ENCODE results near the gene SSH2. TPM values are rescaled to one million over a fixed set of nuclear protein-coding genes. Genes with fewer than 3 reads are reported as not detected.

The SSH2 gene
- total RNA-seq, 6 donors from 2014 or later, result 55.4 to 82.9 (median 67.8) TPM

DNA sequence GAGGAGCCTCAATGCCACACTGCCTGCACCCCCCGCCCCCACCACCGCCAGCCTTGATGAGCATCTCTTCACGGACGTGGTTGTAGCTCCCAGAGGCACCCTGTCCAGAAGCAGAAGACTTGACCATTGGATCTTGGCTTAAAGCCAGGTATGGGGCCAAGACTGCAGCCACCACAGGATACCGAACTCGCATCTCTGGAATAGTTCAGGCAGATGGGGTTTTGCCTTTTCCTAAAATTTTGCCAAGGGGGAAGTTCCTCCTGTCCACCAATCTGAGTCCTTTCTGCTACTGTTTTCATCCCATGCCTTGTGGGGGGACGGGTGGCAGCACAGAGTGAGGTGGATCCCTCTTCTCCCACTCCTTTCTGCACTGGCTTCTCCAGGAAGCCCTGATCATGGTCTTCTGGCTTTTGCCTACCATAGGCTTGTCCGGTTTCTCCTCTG, 308.3 kb downstream of the SSH2 start:
- Histone ChIP-seq H3K27ac (peak overlapping the region in 1 of 4 donors; percentile 52), H3K36me3 (no peaks in the 10 kb centered on the region), H3K4me1 (peaks cover 23 to 41% (median 35%) of the 10 kb centered on the region in 4 donors), H3K4me3 (peak overlapping the region in 3 of 4 donors; percentile 67 to 76 (median 68)), H3K27me3 (peaks cover 0 to 2% (median under 1%) of the 10 kb centered on the region in 4 donors), H3K9me3 (no peaks in the 10 kb centered on the region)
- ATAC-seq (ENCODE audit: low FRiP score in 2 of 2), result no peak
- no peak for TF ChIP-seq POLR2AphosphoS5 (IDR thresholded peaks at IDR 0.05)
- no peak for TF ChIP-seq EP300 (IDR thresholded peaks at IDR 0.05)
- no peak for TF ChIP-seq POLR2A (IDR thresholded peaks at IDR 0.05)
- TF ChIP-seq, protein P1, sequence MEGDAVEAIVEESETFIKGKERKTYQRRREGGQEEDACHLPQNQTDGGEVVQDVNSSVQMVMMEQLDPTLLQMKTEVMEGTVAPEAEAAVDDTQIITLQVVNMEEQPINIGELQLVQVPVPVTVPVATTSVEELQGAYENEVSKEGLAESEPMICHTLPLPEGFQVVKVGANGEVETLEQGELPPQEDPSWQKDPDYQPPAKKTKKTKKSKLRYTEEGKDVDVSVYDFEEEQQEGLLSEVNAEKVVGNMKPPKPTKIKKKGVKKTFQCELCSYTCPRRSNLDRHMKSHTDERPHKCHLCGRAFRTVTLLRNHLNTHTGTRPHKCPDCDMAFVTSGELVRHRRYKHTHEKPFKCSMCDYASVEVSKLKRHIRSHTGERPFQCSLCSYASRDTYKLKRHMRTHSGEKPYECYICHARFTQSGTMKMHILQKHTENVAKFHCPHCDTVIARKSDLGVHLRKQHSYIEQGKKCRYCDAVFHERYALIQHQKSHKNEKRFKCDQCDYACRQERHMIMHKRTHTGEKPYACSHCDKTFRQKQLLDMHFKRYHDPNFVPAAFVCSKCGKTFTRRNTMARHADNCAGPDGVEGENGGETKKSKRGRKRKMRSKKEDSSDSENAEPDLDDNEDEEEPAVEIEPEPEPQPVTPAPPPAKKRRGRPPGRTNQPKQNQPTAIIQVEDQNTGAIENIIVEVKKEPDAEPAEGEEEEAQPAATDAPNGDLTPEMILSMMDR (IDR thresholded peaks at IDR 0.05), result no peak
- no peak for DNase-seq
- WGBS, 2 donors, result 46 to 78% methylated on average over 2 to 8 of the region's 8 CpGs

DNA sequence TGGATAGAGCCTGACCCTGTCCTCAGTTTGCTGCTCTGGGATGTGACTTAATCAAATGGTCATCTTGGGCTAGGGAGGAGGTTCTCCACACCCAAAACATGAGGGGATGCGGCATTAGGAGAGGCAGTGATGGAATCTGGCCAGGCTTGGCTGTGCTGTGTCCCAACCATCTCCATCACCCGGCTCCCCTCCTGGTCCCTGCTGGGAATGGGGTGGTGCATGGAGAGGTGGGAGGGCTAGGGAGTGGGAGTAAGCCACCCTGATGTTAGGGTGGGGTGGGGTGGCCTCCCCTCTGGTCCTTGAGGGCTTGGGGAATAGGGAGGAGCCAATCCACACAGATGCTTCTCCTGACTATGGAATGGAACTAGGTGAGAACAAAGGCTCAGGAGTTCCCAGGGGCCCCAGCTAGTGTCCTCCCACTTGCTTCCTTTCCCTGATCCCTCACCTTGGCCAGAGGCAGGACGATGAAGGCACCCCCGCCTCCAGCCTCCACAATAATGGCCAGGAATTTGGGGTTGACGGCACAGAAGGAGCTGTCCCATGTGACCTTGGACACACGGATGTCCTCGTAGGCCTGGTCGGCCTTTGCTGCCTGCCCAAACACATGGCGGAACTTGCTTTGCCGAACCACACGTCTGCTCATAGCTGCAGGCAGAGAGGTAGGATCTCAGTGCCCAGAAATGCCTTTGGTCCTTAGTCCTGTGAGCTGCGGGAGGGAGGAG, 309.1 kb downstream of the SSH2 start:
- no peak overlapping the region for H3K4me3 ChIP-seq
- TF ChIP-seq, protein P1 (IDR thresholded peaks at IDR 0.05), result no peak
- H3K27ac ChIP-seq, result no peak overlapping the region
- peaks cover 0 to 6% (median 1%) of the 10 kb centered on the region in 4 donors for H3K27me3 ChIP-seq
- H3K4me1 ChIP-seq, result peaks cover 31 to 49% (median 43%) of the 10 kb centered on the region in 4 donors
- H3K9me3 ChIP-seq, result no peaks in the 10 kb centered on the region
- WGBS, 2 donors, result 93 to 96% methylated on average over 9 to 12 of the region's 12 CpGs
- DNase-seq, result no peak
- no peaks in the 10 kb centered on the region for H3K36me3 ChIP-seq
- no peak for ATAC-seq (ENCODE audit: low FRiP score in 2 of 2)

DNA sequence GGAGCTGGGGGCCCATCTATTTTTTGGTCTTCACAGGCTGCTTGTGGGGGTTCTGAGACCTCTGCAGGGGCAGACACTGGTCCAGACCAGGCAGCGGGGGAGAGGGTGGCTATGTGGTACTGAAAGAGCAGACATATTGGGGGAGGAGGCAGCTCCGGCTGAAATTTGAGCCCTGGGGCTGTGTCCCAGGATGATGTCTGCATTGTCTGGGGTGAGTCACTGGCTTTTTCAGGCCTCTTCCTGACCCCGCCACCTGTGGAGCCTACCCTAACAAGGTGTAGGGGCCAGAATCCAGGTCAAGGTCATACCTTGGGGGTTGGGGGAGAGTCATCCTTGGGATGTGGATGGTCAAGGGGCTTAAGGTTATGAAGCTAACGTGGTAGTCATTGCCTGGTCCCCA, 309.8 kb downstream of the SSH2 start:
- DNase-seq (no peak), ATAC-seq (ENCODE audit: low FRiP score in 2 of 2) (no peak)
- Histone ChIP-seq H3K4me1 (peaks cover 38 to 56% (median 50%) of the 10 kb centered on the region in 4 donors), H3K27me3 (peaks cover 0 to 6% (median 1%) of the 10 kb centered on the region in 4 donors), H3K27ac (no peak overlapping the region), H3K36me3 (no peaks in the 10 kb centered on the region), H3K9me3 (no peaks in the 10 kb centered on the region), H3K4me3 (no peak overlapping the region)
- 85 to 97% methylated on average over 2 to 4 of the region's 4 CpGs for WGBS, 2 donors
- TF ChIP-seq, protein P1 (IDR thresholded peaks at IDR 0.05), result no peak
- TF ChIP-seq POLR2AphosphoS5 (IDR thresholded peaks at IDR 0.05) (no peak), POLR2A (IDR thresholded peaks at IDR 0.05) (no peak), EP300 (IDR thresholded peaks at IDR 0.05) (no peak)

DNA sequence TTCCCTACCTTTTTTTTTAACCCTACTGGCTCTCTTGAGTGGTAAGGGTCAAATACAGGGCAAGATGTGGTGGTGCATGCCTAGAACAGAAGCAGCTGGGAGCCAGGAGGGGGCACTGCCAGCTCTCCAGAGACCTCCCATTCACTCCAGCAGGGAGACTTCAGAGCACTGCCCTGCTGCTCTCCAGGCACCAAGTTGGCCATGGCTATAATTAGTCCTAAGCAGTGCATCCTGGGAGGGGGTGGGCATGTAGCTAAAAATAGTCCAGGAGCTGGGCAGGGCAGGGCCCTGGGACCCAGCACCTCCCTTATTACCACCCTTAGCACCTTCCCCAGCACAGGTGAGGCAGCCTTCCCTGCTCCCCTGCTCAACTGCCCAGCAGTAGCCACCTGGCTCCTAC, 310.8 kb downstream of the SSH2 start:
- no peak overlapping the region for H3K27ac ChIP-seq
- no peak for DNase-seq
- TF ChIP-seq POLR2AphosphoS5 (IDR thresholded peaks at IDR 0.05) (no peak), EP300 (IDR thresholded peaks at IDR 0.05) (no peak), POLR2A (IDR thresholded peaks at IDR 0.05) (no peak)
- TF ChIP-seq, protein P1 (IDR thresholded peaks at IDR 0.05), result no peak
- no peaks in the 10 kb centered on the region for H3K9me3 ChIP-seq
- H3K4me3 ChIP-seq, result no peak overlapping the region
- no peaks in the 10 kb centered on the region for H3K36me3 ChIP-seq
- H3K4me1 ChIP-seq, result peaks cover 47 to 66% (median 60%) of the 10 kb centered on the region in 4 donors
- peaks cover 0 to 6% (median 1%) of the 10 kb centered on the region in 4 donors for H3K27me3 ChIP-seq
- no peak for ATAC-seq (ENCODE audit: low FRiP score in 2 of 2)
